Measurements from ENCODE around the gene MEF2D. TPM values are rescaled to one million over a fixed set of nuclear protein-coding genes. Genes with fewer than 3 reads are reported as not detected.

The MEF2D gene
- total RNA-seq, 1 donor from 2014 or later, result 16.6 TPM

- no peak for TF ChIP-seq CTCF (IDR thresholded peaks at IDR 0.05; ENCODE audit: insufficient read depth, low read length, poor library complexity, severe bottlenecking)
- Histone ChIP-seq H3K4me3 (ENCODE audit: low read depth, low read length) (no peak overlapping the region), H3K27me3 (ENCODE audit: control insufficient read depth, insufficient read depth, low read length) (peaks cover 74% of the 10 kb centered on the region), H3K36me3 (ENCODE audit: control insufficient read depth, insufficient read depth, low read length) (no peaks in the 10 kb centered on the region)
- DNase-seq (ENCODE audit: low read depth), result no peak
Observed at GRCh38 chr1:156420205-156421061, 80.1 kb downstream of the MEF2D start.

DNA sequence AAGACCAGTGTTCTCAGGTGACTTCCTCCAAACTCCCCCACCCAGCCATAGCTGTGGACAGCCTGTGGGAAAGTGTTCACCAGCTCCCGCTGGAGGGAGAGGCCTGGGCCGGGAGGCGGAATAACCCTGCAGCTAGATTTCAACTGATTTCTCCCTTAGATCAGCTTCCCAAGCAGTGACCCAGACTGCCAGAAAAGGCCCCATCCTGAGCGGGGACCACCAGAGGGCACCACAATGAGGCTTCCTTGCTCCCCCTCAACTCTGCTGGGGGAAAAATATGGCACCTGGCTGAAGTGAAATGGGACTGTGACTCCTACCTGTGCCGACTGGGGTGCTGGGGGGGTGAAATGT lies 80.7 kb downstream of the MEF2D start:
- H3K27me3 ChIP-seq (ENCODE audit: control insufficient read depth, insufficient read depth, low read length), result peaks cover 71% of the 10 kb centered on the region
- DNase-seq (ENCODE audit: low read depth), result no peak
- peak; percentile 27 for TF ChIP-seq CTCF (IDR thresholded peaks at IDR 0.05; ENCODE audit: insufficient read depth, low read length, poor library complexity, severe bottlenecking)

DNA sequence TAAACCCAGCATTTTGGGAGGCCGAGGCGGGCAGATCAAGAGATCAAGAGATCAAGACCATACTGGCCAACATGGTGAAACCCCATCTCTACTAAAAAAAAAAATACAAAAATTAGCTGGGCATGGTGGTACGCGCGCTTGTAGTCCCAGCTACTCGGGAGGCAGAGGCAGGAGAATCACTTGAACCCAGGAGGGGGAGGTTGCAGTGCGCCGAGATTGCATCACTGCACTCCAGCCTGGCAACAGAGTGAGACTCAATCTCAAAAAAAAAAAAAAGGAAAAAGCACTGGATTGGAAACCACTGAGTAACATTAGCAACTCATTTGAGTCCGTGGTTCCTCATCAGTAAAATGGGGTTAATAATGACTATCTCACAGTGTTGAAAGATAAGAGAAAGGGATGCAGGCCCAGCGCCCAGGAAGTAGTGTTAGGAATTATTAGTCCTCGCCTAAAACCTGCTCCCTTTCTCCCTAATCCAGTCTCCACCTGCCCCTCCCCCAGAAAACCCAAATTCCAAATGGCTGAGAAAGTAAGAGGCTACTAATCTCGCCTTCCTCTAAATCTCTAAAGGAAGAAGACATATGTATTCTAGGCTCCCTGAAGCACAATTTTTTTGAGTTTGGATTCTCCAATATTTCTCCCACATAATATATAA lies 82.0 kb downstream of the MEF2D start:
- no peak for TF ChIP-seq CTCF (IDR thresholded peaks at IDR 0.05; ENCODE audit: insufficient read depth, low read length, poor library complexity, severe bottlenecking)
- Histone ChIP-seq H3K4me3 (ENCODE audit: low read depth, low read length) (no peak overlapping the region), H3K27me3 (ENCODE audit: control insufficient read depth, insufficient read depth, low read length) (peaks cover 69% of the 10 kb centered on the region), H3K36me3 (ENCODE audit: control insufficient read depth, insufficient read depth, low read length) (no peaks in the 10 kb centered on the region)
- DNase-seq (ENCODE audit: low read depth), result no peak

More for the DNA sequence above, 80.7 kb downstream of the MEF2D start:
- Histone ChIP-seq H3K36me3 (ENCODE audit: control insufficient read depth, insufficient read depth, low read length) (no peaks in the 10 kb centered on the region), H3K4me3 (ENCODE audit: low read depth, low read length) (no peak overlapping the region)

DNA sequence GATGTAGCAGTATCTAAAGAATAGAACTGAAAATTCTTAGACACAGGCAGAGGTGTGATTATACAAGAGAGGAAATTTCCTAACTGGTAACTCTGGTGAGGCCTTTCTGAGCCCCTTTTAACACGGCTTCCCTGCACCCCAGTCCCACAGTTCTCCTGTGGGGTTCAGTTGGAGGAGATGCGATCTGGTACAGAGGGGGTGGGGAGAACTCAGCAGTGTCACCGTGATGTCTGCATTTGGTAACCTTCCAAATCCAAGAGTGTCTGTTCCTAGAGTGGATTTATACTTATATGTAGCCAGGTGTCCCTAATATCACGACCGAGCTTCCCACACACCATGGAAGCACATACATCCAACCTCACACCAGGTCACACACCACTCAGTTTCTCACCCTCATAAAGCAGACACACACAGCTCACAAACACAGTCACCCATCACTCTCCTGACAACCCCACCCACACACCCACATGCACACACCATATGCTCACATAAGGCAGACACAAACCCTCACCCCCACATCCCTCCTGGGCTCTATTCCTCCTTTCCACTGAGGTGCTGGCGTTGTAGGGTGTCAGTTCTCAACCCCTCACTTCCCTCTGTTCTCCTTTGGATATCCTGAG lies 83.1 kb downstream of the MEF2D start:
- Histone ChIP-seq H3K4me3 (ENCODE audit: low read depth, low read length) (no peak overlapping the region), H3K27me3 (ENCODE audit: control insufficient read depth, insufficient read depth, low read length) (peaks cover 61% of the 10 kb centered on the region), H3K36me3 (ENCODE audit: control insufficient read depth, insufficient read depth, low read length) (no peaks in the 10 kb centered on the region)
- no peak for TF ChIP-seq CTCF (IDR thresholded peaks at IDR 0.05; ENCODE audit: insufficient read depth, low read length, poor library complexity, severe bottlenecking)
- no peak for DNase-seq (ENCODE audit: low read depth)

DNA sequence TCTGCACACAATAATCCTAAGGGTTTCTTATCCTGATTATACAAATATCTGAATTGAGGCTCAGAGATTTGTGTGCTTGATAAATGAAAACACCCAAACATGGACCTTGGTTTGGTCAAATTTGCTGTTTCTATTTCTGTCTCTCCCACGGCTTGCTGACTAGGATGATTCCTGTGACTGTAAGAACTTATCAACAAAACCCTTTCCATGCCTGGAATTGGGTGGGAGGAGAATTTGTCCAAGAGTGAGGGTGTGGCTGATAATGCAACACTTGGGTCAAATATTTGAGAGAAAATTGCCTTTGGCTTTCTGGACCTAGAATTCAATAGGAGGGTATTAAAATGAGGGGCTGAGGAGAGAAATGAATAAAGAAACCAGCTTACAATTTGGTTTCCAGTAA lies 83.6 kb downstream of the MEF2D start:
- no peak for DNase-seq (ENCODE audit: low read depth)
- TF ChIP-seq CTCF (IDR thresholded peaks at IDR 0.05; ENCODE audit: insufficient read depth, low read length, poor library complexity, severe bottlenecking), result no peak
- Histone ChIP-seq H3K36me3 (ENCODE audit: control insufficient read depth, insufficient read depth, low read length) (no peaks in the 10 kb centered on the region), H3K4me3 (ENCODE audit: low read depth, low read length) (no peak overlapping the region), H3K27me3 (ENCODE audit: control insufficient read depth, insufficient read depth, low read length) (peaks cover 61% of the 10 kb centered on the region)
